GM21786 (cell line): ENCODE data around the gene DNAJC1.
"Not testable (repeated sequence)": the region's sequence is repeated elsewhere in the genome, so short reads cannot be mapped to it uniquely, and the experiment has no call there.

Experiments used
- ATAC-seq: cut with Tn5 transposase; IDR thresholded peaks from one replicate; pipeline ENCODE4 v1.9.1; 2021; ENCODE audit not compliant: unreplicated experiment

Gene DNAJC1, protein sequence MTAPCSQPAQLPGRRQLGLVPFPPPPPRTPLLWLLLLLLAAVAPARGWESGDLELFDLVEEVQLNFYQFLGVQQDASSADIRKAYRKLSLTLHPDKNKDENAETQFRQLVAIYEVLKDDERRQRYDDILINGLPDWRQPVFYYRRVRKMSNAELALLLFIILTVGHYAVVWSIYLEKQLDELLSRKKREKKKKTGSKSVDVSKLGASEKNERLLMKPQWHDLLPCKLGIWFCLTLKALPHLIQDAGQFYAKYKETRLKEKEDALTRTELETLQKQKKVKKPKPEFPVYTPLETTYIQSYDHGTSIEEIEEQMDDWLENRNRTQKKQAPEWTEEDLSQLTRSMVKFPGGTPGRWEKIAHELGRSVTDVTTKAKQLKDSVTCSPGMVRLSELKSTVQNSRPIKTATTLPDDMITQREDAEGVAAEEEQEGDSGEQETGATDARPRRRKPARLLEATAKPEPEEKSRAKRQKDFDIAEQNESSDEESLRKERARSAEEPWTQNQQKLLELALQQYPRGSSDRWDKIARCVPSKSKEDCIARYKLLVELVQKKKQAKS

DNA sequence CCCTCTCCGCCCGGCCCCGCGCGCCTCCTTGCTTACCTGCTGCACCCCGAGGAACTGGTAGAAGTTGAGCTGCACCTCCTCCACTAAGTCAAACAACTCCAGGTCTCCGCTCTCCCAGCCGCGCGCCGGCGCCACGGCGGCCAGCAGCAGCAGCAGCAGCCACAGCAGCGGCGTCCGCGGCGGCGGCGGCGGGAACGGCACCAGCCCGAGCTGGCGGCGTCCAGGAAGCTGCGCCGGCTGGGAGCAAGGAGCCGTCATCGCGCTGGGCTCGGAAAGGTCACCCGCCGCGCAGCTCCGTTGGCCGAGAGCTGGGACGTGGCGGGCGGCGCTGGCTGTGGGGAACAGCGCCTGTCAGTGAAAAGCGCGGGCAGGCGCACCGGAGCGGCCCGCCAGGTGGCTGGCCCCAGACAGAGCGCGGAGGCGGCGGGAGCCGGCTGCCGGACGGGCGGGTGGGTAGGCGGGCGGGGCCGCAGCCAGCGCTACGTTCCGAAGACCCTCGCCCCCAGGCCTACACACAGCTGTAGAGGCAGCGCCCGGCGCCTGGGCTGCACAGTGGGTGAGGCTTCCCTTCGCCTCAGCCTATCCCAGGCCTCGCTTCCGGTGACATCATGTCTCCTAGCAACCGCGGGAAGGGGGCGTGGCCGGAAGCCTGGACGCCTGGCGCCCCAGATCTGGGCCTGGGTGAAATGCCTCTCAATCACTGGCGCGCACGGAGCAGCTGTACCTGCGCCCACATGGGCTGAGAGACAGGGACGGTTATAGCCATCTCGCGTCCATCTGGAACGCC lies at the start of gene DNAJC1:
DNAJC1 (minus strand) TSS at position 554 of the 787 bp plus-strand sequence; CDS start at position 258, 296 bp downstream.
- peak; percentile 93 for ATAC-seq

DNA sequence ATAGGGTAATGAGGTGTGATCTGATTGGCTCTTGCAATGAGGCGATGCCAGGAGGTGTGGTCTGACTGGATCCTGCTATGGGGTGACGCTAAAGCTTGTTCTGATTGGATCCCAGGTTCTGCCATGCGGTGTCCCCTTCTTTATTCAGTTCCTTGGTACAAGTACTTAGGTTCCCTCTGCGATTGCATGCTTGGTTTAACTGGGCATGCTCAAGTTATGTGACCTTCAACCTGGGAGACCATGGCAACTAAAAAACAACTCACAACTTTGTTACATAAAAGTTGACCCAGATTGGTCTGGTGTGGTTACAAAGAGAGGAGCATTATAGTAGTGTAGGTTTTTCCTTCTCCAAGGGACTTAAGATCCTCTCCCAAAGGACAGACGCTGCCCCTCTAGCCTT lies 49.5 kb upstream of the DNAJC1 start:
- no peak for ATAC-seq

DNA sequence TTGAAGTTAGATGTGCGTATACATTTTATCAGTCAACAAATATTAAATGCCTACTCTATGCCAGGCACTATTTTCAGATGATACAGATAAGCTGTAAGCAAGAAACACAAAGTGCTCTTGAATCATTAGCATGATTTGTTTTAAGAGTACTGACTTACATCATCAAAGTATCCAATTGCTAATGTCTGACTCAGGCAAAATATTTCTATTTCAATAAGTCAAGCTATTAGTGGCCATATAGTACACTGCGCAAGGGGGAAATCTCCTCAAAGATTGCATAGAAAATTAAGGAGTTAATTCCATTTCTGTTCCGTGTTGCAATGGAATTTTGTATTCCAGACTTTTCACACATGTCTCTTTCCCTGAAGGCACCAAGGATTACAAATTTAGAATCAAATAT lies 46.1 kb upstream of the DNAJC1 start:
- no peak for ATAC-seq

DNA sequence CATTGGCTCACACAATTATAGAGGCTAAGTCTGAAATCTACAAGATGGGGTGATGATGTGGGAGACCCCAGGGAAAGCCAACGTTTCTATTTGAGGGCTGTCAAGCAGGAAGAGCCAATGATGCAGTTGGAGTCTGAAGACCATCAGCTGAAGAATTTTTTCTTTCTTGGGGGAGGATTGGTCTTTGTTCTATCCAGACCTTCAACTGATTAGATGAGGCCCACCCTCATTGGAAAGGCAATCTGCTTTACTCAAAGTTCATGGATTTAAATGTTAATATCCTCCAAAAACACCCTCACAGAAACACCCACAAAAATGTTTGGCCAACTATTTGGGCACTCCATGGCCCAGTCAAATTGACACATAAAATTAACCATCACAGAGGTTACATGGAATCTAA lies 44.3 kb upstream of the DNAJC1 start:
- no peak for ATAC-seq

DNA sequence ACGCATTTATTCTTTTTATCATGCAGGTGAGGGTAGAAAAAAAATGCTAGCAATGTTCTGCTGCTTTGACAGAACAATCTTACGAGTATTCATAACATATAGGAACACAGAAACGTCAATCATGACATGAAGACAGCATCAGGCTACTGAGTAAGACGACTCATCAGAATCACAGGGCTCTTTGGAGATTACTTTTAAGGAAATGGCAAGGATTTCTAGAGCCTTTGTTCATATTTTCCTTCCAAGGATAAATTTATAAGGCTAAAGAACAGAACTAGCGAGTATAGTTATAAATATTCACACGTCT lies 39.8 kb upstream of the DNAJC1 start:
- no peak for ATAC-seq

DNA sequence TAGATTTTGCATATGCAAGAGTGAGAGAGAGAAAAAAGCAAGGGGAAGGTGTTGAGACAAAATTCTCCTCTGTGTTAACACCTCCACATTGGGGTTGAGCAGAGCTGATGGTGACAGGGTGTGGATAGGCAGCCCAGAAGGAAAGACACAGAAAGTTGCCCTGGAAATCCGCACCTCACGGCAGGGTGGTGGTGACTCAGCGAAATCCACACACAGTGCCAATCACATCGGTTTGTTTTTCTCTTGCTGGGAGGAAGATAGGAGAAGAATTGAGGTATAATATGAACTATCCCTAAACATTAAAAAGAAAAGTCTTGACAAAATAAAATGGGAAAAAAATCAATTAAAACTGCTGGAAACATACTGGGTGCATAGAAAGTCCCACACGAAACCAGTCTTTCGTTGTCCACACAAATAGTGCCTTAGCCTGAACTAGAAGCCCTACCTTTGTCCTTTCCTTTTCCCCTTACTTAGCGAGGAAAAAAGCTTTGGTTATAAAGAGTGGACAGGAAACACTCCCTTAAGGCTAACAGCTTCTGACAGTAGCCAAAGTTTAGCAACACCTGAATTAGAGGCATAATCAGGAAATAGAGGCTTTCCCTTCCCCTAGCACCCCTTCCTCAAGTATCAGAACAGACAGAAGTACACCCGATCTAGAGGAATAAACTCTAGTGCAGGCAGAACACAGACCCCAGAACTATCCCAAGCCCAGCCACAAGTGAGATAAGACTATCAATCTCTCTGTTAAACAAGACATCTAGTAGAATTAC lies 39.2 kb upstream of the DNAJC1 start:
- no peak for ATAC-seq

DNA sequence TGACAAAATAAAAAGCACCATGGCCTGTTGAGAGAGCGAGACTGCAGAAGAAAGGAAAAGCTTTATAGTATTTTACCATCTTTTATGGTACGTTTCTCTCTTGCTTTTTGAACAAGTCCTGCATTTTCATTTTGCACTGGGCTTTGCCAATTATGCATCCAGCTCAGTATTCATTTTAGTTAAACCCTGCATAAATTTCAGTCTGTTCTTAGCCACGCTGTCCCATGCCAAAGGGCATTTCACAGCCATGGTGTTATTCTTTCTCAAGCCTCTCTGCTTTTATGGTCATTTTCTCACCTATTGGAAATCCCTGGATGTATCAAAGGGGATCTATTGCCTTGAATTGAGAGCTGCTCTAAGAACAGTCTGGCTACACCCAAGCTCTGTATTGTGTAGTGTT lies 30.8 kb upstream of the DNAJC1 start:
- no peak for ATAC-seq

DNA sequence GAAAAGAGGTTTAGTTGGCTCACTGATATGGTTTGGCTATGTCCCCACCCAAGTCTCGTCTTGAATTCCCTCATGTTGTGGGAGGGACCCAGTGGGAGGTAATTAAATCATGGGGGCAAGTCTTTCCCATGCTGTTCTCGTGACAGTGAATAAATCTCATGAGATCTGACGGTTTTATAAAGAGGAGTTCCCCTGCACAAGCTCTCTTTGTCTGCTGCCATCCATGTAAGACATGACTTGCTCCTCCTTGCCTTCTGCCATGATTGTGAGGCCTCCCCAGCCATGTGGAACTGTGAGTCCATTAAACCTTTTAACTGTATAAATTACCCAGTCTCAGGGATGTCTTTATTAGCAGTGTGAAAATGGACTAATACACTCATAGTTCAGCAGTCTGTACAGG lies 28.7 kb upstream of the DNAJC1 start:
- not testable (repeated sequence) for ATAC-seq

DNA sequence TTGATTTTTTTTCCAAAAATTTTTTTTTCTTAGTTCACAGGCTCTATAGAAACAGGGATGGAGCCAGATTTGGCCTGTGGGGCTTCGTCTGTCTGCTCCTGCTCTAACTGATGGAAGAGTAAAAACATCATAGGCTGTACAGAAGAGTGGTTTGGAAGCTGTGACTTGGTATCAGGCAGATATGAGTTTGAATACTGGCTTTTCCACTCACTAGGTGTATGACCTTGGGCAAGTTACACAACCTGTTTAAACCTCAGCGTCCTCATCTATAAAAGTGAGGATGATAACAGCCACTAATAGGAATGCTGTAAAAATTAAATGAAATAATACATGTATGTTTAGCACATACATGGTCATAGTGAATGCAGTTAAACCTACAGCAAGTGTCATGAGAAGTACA lies 26.9 kb upstream of the DNAJC1 start:
- ATAC-seq, result no peak

DNA sequence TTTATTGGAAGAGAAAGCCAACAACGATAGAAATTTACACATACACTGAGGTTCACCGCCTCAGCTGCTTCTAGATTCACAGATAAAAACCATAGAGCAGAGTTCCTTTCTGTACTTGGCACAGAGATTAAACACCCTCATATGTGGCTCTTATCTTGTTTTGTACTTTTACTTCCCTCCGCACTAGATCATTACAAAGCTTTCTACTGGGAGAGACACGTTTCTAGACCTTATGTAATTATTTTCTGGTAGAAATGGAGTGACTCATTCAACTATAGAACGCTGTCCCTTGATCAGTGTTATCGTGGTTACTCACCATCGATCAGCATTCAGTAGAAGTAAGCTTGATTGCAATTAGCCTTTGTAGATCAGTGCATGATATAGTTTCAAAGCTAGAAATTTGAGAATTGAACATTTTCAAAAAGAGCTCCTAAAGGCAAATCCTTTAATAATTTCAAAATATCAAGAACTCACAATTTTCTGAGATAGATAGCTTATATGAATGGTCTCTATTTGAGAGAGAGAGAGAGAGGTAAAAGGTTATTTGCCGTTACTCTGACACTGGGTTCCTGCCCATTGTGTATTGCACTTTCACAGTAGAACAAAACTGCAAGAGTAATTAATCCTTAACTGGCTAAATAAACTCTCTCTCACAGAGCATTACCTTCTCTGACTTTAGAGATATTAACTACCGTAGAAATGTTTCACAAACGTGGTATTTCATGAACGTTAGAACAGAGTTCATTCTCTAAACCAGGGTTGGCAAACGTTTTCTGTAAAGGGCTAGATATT lies 26.1 kb upstream of the DNAJC1 start:
- no peak for ATAC-seq

DNA sequence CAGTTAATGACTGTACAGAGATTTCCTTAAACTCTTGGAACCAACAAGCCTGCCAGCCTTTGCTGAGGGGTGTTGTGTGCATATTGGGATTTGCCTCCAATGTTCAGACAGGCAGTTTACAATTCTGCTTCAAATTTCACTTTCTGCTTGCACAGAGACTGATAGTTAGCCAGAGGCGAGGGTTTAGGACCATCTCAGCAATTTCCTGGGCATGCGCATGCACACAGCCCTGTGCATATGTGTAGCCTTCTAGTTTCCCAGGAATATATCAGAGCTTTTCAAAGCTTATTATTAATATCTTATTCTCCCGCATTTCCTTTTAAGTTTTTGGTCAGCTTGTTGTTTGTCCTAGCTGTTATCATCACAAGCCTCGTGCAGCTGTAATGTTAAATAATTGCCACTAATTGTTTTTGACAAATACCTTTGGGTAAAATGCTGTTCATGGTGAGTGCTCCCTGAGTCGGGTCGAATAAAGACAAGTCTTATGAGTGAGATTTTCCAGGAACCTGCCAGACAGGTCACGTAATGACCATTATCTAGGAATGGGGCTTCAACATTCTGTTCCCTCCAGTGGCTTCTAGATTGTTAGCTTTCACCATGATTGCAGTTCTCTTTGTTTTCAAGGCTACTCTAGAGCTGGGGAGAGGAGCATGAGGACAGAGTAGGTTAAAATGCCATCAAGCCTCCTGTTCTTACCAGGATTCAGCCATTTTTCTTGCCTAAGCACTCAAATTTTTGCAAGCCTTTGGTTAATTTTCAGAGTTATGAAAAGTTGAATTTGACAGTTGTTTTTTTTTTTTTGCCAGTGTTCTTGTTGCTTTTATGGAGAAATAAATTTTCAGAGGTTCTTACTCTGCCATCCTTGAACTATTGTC lies 24.1 kb upstream of the DNAJC1 start:
- ATAC-seq, result no peak

DNA sequence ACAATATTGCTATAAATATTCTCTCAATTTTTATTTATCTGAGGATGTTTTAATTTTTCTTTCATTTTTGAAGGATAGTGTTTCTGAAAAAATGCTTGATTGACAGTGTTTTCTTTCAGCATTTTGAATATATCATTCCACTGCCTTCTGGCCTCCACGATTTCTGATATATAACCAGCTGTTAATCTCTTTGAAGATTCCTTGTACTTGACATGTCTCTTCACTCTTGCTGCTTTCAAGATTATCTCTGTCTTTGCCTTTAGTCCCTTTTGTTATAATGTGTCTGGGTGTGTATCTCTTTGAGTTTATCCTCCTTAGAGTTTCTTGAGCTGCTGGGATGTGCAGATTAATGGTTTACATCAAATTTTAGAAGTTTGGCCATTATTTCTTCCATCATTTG lies 22.8 kb upstream of the DNAJC1 start:
- ATAC-seq, result no peak

DNA sequence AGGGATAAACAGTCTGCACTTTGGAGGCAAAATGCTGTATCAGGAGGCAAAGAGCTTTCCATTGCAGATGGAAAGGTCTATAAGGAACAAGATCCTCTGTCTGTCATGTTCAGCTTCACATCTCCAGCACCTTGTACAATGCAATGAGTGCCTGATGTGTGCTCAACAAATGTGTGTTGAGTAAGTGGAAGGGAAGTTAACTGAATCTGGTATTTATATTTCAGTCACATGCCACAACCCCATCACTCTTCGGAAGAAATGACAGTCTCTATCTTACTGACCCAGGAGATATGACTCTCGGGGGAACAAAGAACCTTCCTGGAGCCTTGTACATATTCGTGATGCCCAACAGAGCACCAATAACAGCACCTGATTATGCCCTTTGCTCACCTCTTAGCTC lies 20.0 kb upstream of the DNAJC1 start:
- no peak for ATAC-seq

DNA sequence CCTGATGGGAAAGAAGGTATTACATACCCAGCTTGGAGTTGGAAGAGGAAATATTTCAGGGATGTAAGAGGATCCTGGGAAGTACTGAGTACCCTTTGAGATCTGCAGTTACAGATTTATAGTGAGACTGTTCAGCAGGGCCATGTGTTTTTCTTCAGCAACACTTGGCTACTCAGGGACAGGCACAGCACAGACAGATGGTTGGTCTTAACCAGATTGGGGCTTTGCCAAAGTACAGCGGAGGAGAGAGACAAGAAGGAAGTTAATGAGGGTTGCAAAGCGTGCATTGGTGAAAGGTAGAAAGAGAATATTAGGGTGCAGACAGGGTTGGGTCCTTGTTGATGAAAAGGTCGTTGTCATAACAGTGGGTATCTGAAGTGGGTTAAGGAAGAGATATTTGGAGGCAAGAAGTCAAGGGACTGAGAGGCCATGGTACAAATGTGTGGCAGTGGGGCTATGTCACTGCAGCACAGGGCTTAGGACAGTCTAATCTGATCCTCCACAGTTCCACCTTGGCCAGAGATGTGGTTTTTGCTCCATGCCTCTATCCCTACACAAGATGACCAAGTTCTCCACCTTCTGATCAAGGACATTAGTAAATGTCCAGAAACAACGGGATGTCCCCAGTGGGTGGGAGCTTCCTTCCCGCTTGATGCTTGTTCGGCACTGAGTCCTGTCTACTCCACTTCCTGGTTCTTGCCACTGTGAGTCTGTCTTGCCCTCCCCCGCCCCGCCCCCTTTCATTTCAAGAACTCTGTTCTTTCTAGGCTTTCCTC lies 18.9 kb upstream of the DNAJC1 start:
- no peak for ATAC-seq

DNA sequence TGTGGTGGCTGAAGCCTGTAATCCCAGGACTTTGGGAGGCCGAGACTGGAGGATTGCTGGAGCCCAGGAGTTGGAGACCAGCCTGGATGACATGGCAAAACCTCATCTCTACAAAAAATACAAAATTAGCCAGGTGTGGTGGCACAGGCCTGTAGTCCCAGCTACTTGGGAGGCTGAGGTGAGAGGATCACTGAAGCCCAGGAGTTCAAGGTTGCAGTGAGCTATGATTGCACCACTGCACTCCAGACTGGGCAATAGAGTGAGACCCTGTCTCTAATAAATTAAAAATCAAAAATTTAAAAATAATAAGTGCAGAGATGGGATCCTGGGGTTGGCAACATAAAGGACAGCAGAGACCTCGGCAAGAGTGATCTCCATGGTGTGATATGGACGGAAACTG lies 17.6 kb upstream of the DNAJC1 start:
- not testable (repeated sequence) for ATAC-seq

DNA sequence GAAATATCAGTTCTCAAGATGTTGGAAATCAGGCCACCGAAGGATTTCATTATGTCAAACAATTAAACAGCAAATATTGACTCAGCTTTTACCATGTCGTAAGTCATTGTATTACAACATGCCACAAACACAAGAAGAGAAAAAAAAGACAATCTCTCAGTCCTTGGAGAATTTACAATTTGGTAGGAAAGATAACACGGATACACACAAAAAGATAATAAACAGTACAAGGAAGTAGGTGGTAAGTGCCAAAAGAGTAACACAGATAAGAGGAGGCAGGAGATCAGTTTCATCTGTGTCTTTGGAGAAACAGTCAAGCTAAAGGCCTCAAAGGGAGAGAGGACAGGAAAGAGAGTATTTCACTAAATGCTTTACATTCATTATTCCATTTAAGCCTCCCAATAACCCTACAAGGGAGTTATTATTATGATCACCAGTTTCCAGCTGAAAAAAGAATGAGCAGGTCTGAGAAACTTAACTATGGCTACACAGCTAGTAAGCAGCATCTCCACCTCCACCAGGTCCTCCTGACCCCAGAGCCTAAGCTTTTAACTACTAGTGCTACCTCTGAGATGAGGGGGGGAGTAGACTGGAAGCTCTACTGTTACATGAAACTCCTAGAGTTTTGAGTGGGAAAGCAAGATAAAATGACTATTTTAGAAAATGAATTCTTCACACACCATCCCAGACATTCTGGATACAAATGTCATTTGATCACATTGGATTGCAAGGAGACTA lies 13.9 kb upstream of the DNAJC1 start:
- no peak for ATAC-seq

DNA sequence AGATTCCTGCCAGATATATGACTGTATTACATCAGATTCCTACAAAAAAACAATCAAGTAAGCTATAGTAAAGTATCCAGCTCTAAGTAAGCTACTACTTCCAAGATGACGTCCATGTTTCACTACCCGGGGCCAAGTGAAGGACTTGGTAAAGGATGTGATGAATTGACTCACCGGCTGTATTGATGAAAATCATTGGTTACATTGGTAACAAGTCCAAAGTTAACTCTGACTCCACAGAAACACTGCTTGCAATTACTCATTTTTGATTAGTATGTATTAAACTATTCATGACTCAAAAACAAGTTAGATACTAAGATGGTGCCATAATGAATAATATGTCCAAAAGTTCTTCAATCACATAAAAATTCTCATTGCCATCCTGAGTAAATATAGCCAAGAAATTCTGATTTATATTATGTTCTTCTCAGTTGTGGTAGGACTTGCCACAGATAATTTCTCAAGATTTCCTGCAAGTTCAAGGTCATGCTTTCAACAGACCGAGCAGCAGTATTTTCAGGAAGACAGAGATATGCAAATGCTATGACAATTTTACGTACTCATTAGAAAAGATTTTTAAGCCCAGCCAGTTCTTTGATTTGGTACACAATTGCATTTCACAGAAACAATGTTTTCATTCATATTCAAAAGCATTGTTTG lies 12.6 kb upstream of the DNAJC1 start:
- ATAC-seq, result no peak

DNA sequence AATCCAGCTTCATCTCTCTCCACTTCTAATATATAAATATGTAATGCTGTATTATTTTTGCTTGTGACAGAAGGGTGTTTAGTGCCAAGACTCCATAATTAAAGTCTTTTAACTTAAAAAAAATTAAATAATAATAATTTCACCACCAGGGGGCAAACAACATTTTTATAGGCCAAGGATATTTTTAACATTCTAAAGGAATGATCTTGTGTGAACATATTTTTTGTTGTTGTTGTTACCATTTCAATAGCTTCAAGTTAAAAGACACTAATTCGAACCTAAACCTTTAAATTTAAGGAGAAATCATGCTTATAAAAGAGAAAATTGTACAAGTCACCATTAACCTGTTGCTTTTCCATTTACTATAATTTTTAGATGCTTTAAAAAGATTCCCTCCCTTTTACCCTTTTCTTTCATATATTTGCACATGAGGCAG lies 7.5 kb upstream of the DNAJC1 start:
- no peak for ATAC-seq
